HEK293 (cell line): ENCODE data around the gene DAZAP1.

ENCODE experiments used
- KLF7 ChIP-seq: fragments of 450-650 bp; formaldehyde crosslinking; IDR thresholded peaks from 2 replicates; pipeline ENCODE4 v1.5.1; 2016; ENCODE audit warnings: missing biosample characterization, missing genetic modification characterization, borderline replicate concordance
- REST ChIP-seq: fragments of 450-650 bp; formaldehyde crosslinking; IDR thresholded peaks from 2 replicates; pipeline ENCODE4 v1.5.1; 2016; ENCODE audit warnings: missing biosample characterization, missing genetic modification characterization
- ZBTB1 ChIP-seq: fragments of 450-650 bp; formaldehyde crosslinking; IDR thresholded peaks from 2 replicates; pipeline ENCODE4 v1.5.1; 2016; ENCODE audit warnings: missing biosample characterization, missing genetic modification characterization
- ZBTB21 ChIP-seq: fragments of 450-650 bp; formaldehyde crosslinking; IDR thresholded peaks from 2 replicates; pipeline ENCODE4 v1.5.1; 2017; ENCODE audit warnings: missing biosample characterization, missing genetic modification characterization
- ZNF292 ChIP-seq: fragments of 450-650 bp; formaldehyde crosslinking; IDR thresholded peaks from 2 replicates; pipeline ENCODE4 v1.5.1; 2016; ENCODE audit warnings: low read depth, missing biosample characterization, missing genetic modification characterization, borderline replicate concordance
- ZNF394 ChIP-seq: fragments of 450-650 bp; formaldehyde crosslinking; IDR thresholded peaks from 2 replicates; pipeline ENCODE4 v1.5.1; 2016; ENCODE audit warnings: missing biosample characterization, missing genetic modification characterization, mild to moderate bottlenecking, moderate library complexity, borderline replicate concordance
- ZNF398 ChIP-seq: fragments of 450-650 bp; formaldehyde crosslinking; IDR thresholded peaks from 2 replicates; pipeline ENCODE4 v1.5.1; 2017; ENCODE audit warnings: missing biosample characterization, missing genetic modification characterization
- ZNF529 ChIP-seq: fragments of 450-650 bp; formaldehyde crosslinking; IDR thresholded peaks from 2 replicates; pipeline ENCODE4 v1.5.1; 2017; ENCODE audit warnings: missing genetic modification characterization, missing biosample characterization; ENCODE audit not compliant: insufficient replicate concordance
- TF ChIP-seq, protein P1 (sequence below): fragments of 450-650 bp; formaldehyde crosslinking; IDR thresholded peaks from 2 replicates; pipeline ENCODE4 v1.5.1; 2016; ENCODE audit warnings: missing biosample characterization, missing genetic modification characterization
- TF ChIP-seq, protein P2 (sequence below): fragments of 450-650 bp; formaldehyde crosslinking; conservative IDR thresholded peaks from 2 replicates; pipeline ENCODE4 v1.5.1; 2016; ENCODE audit warnings: low read depth, missing biosample characterization, missing genetic modification characterization
- TF ChIP-seq, protein P3 (sequence below): fragments of 450-650 bp; formaldehyde crosslinking; IDR thresholded peaks from 2 replicates; pipeline ENCODE4 v1.5.1; 2016; ENCODE audit warnings: missing biosample characterization, missing genetic modification characterization, low read depth

DNA sequence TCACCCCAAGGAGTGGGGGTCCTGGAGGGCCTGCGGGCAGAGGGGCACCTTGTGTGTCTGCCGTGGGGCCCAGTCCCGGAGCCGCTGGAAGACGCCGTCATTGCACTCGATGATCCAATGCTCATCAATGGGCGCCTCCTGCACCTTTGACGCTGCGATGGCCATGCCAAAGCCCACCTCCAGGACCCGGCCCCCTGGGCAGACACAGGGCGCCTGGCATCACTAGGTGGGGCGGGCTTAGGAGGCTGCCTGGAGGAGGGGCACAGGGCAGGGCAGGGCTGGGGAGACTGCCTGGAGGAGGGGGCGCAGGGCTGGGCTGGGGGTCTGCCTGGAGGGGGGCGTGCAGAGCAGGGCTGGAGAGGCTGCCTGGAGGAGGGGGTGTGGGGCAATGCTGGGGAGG, 7.6 kb upstream of the DAZAP1 start:
- TF ChIP-seq KLF7 (tag by site-specific recombination), result no peak
- TF ChIP-seq, protein P1, sequence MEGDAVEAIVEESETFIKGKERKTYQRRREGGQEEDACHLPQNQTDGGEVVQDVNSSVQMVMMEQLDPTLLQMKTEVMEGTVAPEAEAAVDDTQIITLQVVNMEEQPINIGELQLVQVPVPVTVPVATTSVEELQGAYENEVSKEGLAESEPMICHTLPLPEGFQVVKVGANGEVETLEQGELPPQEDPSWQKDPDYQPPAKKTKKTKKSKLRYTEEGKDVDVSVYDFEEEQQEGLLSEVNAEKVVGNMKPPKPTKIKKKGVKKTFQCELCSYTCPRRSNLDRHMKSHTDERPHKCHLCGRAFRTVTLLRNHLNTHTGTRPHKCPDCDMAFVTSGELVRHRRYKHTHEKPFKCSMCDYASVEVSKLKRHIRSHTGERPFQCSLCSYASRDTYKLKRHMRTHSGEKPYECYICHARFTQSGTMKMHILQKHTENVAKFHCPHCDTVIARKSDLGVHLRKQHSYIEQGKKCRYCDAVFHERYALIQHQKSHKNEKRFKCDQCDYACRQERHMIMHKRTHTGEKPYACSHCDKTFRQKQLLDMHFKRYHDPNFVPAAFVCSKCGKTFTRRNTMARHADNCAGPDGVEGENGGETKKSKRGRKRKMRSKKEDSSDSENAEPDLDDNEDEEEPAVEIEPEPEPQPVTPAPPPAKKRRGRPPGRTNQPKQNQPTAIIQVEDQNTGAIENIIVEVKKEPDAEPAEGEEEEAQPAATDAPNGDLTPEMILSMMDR (tag by site-specific recombination), result no peak
- TF ChIP-seq ZBTB21, result no peak
- TF ChIP-seq, protein P2, sequence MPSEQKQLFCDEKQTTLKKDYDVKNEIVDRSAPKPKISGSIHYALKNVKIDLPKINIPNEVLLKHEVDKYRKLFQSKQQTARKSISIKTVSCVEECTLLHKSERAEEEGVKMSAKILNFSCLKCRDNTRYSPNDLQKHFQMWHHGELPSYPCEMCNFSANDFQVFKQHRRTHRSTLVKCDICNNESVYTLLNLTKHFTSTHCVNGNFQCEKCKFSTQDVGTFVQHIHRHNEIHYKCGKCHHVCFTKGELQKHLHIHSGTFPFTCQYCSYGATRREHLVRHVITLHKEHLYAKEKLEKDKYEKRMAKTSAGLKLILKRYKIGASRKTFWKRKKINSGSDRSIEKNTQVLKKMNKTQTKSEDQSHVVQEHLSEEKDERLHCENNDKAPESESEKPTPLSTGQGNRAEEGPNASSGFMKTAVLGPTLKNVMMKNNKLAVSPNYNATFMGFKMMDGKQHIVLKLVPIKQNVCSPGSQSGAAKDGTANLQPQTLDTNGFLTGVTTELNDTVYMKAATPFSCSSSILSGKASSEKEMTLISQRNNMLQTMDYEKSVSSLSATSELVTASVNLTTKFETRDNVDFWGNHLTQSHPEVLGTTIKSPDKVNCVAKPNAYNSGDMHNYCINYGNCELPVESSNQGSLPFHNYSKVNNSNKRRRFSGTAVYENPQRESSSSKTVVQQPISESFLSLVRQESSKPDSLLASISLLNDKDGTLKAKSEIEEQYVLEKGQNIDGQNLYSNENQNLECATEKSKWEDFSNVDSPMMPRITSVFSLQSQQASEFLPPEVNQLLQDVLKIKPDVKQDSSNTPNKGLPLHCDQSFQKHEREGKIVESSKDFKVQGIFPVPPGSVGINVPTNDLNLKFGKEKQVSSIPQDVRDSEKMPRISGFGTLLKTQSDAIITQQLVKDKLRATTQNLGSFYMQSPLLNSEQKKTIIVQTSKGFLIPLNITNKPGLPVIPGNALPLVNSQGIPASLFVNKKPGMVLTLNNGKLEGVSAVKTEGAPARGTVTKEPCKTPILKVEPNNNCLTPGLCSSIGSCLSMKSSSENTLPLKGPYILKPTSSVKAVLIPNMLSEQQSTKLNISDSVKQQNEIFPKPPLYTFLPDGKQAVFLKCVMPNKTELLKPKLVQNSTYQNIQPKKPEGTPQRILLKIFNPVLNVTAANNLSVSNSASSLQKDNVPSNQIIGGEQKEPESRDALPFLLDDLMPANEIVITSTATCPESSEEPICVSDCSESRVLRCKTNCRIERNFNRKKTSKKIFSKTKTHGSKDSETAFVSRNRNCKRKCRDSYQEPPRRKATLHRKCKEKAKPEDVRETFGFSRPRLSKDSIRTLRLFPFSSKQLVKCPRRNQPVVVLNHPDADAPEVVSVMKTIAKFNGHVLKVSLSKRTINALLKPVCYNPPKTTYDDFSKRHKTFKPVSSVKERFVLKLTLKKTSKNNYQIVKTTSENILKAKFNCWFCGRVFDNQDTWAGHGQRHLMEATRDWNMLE, result no peak
- no peak for TF ChIP-seq ZNF398 (tag by site-specific recombination)
- TF ChIP-seq ZNF292 (tag by site-specific recombination), result no peak
- TF ChIP-seq ZNF394, result no peak
- TF ChIP-seq ZNF529 (tag by site-specific recombination), result no peak
- no peak for TF ChIP-seq ZBTB1 (tag by site-specific recombination)
- TF ChIP-seq, protein P3, sequence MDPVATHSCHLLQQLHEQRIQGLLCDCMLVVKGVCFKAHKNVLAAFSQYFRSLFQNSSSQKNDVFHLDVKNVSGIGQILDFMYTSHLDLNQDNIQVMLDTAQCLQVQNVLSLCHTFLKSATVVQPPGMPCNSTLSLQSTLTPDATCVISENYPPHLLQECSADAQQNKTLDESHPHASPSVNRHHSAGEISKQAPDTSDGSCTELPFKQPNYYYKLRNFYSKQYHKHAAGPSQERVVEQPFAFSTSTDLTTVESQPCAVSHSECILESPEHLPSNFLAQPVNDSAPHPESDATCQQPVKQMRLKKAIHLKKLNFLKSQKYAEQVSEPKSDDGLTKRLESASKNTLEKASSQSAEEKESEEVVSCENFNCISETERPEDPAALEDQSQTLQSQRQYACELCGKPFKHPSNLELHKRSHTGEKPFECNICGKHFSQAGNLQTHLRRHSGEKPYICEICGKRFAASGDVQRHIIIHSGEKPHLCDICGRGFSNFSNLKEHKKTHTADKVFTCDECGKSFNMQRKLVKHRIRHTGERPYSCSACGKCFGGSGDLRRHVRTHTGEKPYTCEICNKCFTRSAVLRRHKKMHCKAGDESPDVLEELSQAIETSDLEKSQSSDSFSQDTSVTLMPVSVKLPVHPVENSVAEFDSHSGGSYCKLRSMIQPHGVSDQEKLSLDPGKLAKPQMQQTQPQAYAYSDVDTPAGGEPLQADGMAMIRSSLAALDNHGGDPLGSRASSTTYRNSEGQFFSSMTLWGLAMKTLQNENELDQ (tag by site-specific recombination), result no peak
- no peak for TF ChIP-seq REST (tag by site-specific recombination)
